Measurements from ENCODE around the gene ERI3.

ERI3 gene

GRCh38 chr1:44354840-44355581 lies at the start of gene ERI3:
TSS of gene ERI3 (minus strand) at chr1:44355257. CDS start at chr1:44355026, 231 bp downstream.
- peak; percentile 92 to 94 (median 94) for DNase-seq (ENCODE audit: low read depth in 2 of 3, low spot score in 1 of 3)

GRCh38 chr1:44401256-44402228 lies 46.5 kb upstream of the ERI3 start:
- no peak for DNase-seq (ENCODE audit: low read depth in 2 of 3, low spot score in 1 of 3)

GRCh38 chr1:44390277-44390676 lies 35.2 kb upstream of the ERI3 start:
- no peak for DNase-seq (ENCODE audit: low read depth in 2 of 3, low spot score in 1 of 3)

GRCh38 chr1:44389437-44389836 lies 34.4 kb upstream of the ERI3 start:
- DNase-seq (ENCODE audit: low read depth in 2 of 3, low spot score in 1 of 3) = no peak

- no peak for DNase-seq (ENCODE audit: low read depth in 2 of 3, low spot score in 1 of 3)
Observed at GRCh38 chr1:44388551-44388950, 33.5 kb upstream of the ERI3 start.

GRCh38 chr1:44380666-44381177 lies 25.7 kb upstream of the ERI3 start:
- DNase-seq (ENCODE audit: low read depth in 2 of 3, low spot score in 1 of 3) = no peak

- peak; percentile 13 to 35 (median 26) for DNase-seq (ENCODE audit: low read depth in 2 of 3, low spot score in 1 of 3)
Observed at GRCh38 chr1:44377925-44378784, 23.1 kb upstream of the ERI3 start.

- no peak for DNase-seq (ENCODE audit: low read depth in 2 of 3, low spot score in 1 of 3)
Observed at GRCh38 chr1:44375547-44375946, 20.5 kb upstream of the ERI3 start.

- no peak for DNase-seq (ENCODE audit: low read depth in 2 of 3, low spot score in 1 of 3)
Observed at GRCh38 chr1:44371206-44371605, 16.1 kb upstream of the ERI3 start.

- no peak for DNase-seq (ENCODE audit: low read depth in 2 of 3, low spot score in 1 of 3)
Observed at GRCh38 chr1:44368471-44369151, 13.6 kb upstream of the ERI3 start.

- DNase-seq (ENCODE audit: low read depth in 2 of 3, low spot score in 1 of 3) = no peak
Observed at GRCh38 chr1:44367944-44368343, 12.9 kb upstream of the ERI3 start.

- no peak for DNase-seq (ENCODE audit: low read depth in 2 of 3, low spot score in 1 of 3)
Observed at GRCh38 chr1:44366371-44366975, 11.4 kb upstream of the ERI3 start.

GRCh38 chr1:44361478-44361877 lies 6.4 kb upstream of the ERI3 start:
- DNase-seq (ENCODE audit: low read depth in 2 of 3, low spot score in 1 of 3) = no peak

GRCh38 chr1:44359234-44359935 lies 4.3 kb upstream of the ERI3 start:
- no peak for DNase-seq (ENCODE audit: low read depth in 2 of 3, low spot score in 1 of 3)

- no peak for DNase-seq (ENCODE audit: low read depth in 2 of 3, low spot score in 1 of 3)
Observed at GRCh38 chr1:44357710-44358109, 2.7 kb upstream of the ERI3 start.

- no peak for DNase-seq (ENCODE audit: low read depth in 2 of 3, low spot score in 1 of 3)
Observed at GRCh38 chr1:44355582-44356305, 687 bp upstream of the ERI3 start.

GRCh38 chr1:44354268-44354839 lies 703 bp downstream of the ERI3 start:
- peak in 1 of 3 donors; percentile 2 for DNase-seq (ENCODE audit: low read depth in 2 of 3, low spot score in 1 of 3)

- no peak for DNase-seq (ENCODE audit: low read depth in 2 of 3, low spot score in 1 of 3)
Observed at GRCh38 chr1:44353604-44354003, 1.5 kb downstream of the ERI3 start.
